Fibroblast of pulmonary artery (primary cell): ENCODE measurements around the gene ZC3H12C.

Experiments used
- DNase-seq: peaks from one replicate; pipeline ENCODE4 v3.0.0-alpha.2; 2010; ENCODE audit warnings: low read depth
- H3K4me3 ChIP-seq: replicated peaks from 2 replicates; pipeline ENCODE4 v1.5.1; 2011; ENCODE audit warnings: low read depth, mild to moderate bottlenecking, control low read depth, low read length, moderate library complexity
- CTCF ChIP-seq: IDR thresholded peaks from 2 replicates; pipeline ENCODE4 v1.5.1; 2011; ENCODE audit warnings: mild to moderate bottlenecking, control low read depth, low read length, inconsistent platforms; ENCODE audit errors: missing control alignments

Gene ZC3H12C

GRCh38 chr11:110179064-110179463, 85.9 kb downstream of the ZC3H12C start:
- no peak overlapping the region for H3K4me3 ChIP-seq
- TF ChIP-seq CTCF: no peak
- no peak for DNase-seq

- peak; percentile 33 for DNase-seq
- TF ChIP-seq CTCF: no peak
- no peak overlapping the region for H3K4me3 ChIP-seq
Measured at GRCh38 chr11:110182886-110183285, 89.7 kb downstream of the ZC3H12C start.

GRCh38 chr11:110184456-110184855, 91.3 kb downstream of the ZC3H12C start:
- DNase-seq: no peak

GRCh38 chr11:110185121-110185591, 92.0 kb downstream of the ZC3H12C start:
- H3K4me3 ChIP-seq: no peak overlapping the region
- no peak for TF ChIP-seq CTCF
- peak; percentile 64 for DNase-seq

More at GRCh38 chr11:110184456-110184855, 91.3 kb downstream of the ZC3H12C start:
- no peak for TF ChIP-seq CTCF
- H3K4me3 ChIP-seq: no peak overlapping the region

GRCh38 chr11:110185599-110185998, 92.4 kb downstream of the ZC3H12C start:
- H3K4me3 ChIP-seq: no peak overlapping the region
- TF ChIP-seq CTCF: no peak
- DNase-seq: no peak

- TF ChIP-seq CTCF: no peak
- no peak for DNase-seq
- H3K4me3 ChIP-seq: no peak overlapping the region
Measured at GRCh38 chr11:110186456-110186855, 93.3 kb downstream of the ZC3H12C start.

GRCh38 chr11:110186867-110187266, 93.7 kb downstream of the ZC3H12C start:
- no peak for DNase-seq
- TF ChIP-seq CTCF: no peak

More at GRCh38 chr11:110186867-110187266, 93.7 kb downstream of the ZC3H12C start:
- no peak overlapping the region for H3K4me3 ChIP-seq
